Esophagus muscularis mucosa (tissue), 3 donors: ENCODE results near the gene OLA1.

ENCODE experiments used
- CTCF ChIP-seq, 3 experiments: fragments of 200-600 bp in 2 of 3; fragments of 450-650 bp in 1 of 3; sonication (generic) in 2 of 3; IDR thresholded peaks; one replicate each; pipeline ENCODE4 v1.5.1; 2017 to 2019; ENCODE audit warnings: antibody characterized with exemption in 3 of 3, mild to moderate bottlenecking in 2 of 3, moderate library complexity in 1 of 3
- POLR2A ChIP-seq: fragments of 450-650 bp; IDR thresholded peaks from one replicate; pipeline ENCODE4 v1.6.1; 2017; ENCODE audit warnings: antibody characterized with exemption, moderate library complexity, mild to moderate bottlenecking, low read depth
- POLR2AphosphoS5 ChIP-seq, 2 donors: sonication (generic); formaldehyde crosslinking; IDR thresholded peaks; one replicate each; pipeline ENCODE4 v1.6.1; 2017; ENCODE audit warnings: antibody characterized with exemption in 2 of 2

GRCh38 chr2:174058026-174058425 is 190.3 kb downstream of the OLA1 start:
- TF ChIP-seq CTCF (IDR thresholded peaks at IDR 0.05) (no peak), POLR2A (no peak), POLR2AphosphoS5 (IDR thresholded peaks at IDR 0.05) (no peak)
